Activated T-helper 1 cell treated with anti-CD3 and anti-CD28 coated beads, Interleukin-2, amount 50 U/mL, for 16 hours (primary cell): ENCODE results near the gene BIRC7.
A peak's percentile ranks its signal among the peaks of the same experiment; 100 is the strongest.
"Not testable (repeated sequence)": the region's sequence is repeated elsewhere in the genome, so short reads cannot be mapped to it uniquely, and the experiment has no call there.

Source experiments
- DNase-seq, 2 donors: peaks; one replicate each; pipeline ENCODE4 v3.0.0-alpha.2; 2020; ENCODE audit warnings: low read depth in 1 of 2, low spot score in 1 of 2

BIRC7 gene

GRCh38 chr20:63206878-63207277, 28.8 kb upstream of the BIRC7 start:
- DNase-seq = no peak

- DNase-seq = no peak
Observed at GRCh38 chr20:63208346-63208909, 27.3 kb upstream of the BIRC7 start.

GRCh38 chr20:63210011-63210605, 25.6 kb upstream of the BIRC7 start:
- DNase-seq = no peak

GRCh38 chr20:63212393-63212730, 23.3 kb upstream of the BIRC7 start:
- no peak for DNase-seq

GRCh38 chr20:63212792-63213191, 22.9 kb upstream of the BIRC7 start:
- DNase-seq = no peak

GRCh38 chr20:63214514-63214913, 21.2 kb upstream of the BIRC7 start:
- no peak for DNase-seq

- DNase-seq = no peak
Observed at GRCh38 chr20:63215101-63216040, 20.3 kb upstream of the BIRC7 start.

- peak; percentile 87 to 94 for DNase-seq
Observed at GRCh38 chr20:63216041-63216848, 19.5 kb upstream of the BIRC7 start, which contains the start of gene YTHDF1. Gene YTHDF1 (minus strand): TSS chr20:63216131. CDS start chr20:63215892, 239 bp downstream.

GRCh38 chr20:63216849-63217471, 18.7 kb upstream of the BIRC7 start:
- DNase-seq = no peak

GRCh38 chr20:63217706-63218105, 18.0 kb upstream of the BIRC7 start:
- no peak for DNase-seq

- no peak for DNase-seq
Observed at GRCh38 chr20:63218701-63219446, 16.8 kb upstream of the BIRC7 start.

GRCh38 chr20:63219447-63219821, 16.3 kb upstream of the BIRC7 start:
- no peak for DNase-seq

GRCh38 chr20:63219866-63220521, 15.7 kb upstream of the BIRC7 start:
- no peak for DNase-seq

GRCh38 chr20:63220696-63221399, 14.9 kb upstream of the BIRC7 start:
- no peak for DNase-seq

GRCh38 chr20:63221400-63222053, 14.2 kb upstream of the BIRC7 start:
- not testable (repeated sequence) for DNase-seq

GRCh38 chr20:63222541-63222940, 13.2 kb upstream of the BIRC7 start:
- no peak for DNase-seq

GRCh38 chr20:63223121-63223825, 12.4 kb upstream of the BIRC7 start:
- peak in 1 of 2 donors; percentile 22 for DNase-seq

GRCh38 chr20:63223826-63224207, 11.9 kb upstream of the BIRC7 start:
- DNase-seq = no peak
